Upper lobe of right lung (tissue), 1 donor: ENCODE data around the gene PANK3. TPM values are rescaled to one million over a fixed set of nuclear protein-coding genes. Genes with fewer than 3 reads are reported as not detected.

Source experiments
- ATAC-seq: fragments of 200-7000 bp; cut with Tn5 transposase; one replicate; pipeline ENCODE4 v1.9.1; 2020; ENCODE audit warnings: mild to moderate bottlenecking, moderate library complexity
- DNase-seq: peaks from one replicate; pipeline ENCODE4 v3.0.0-alpha.2; 2020
- H3K27ac ChIP-seq: fragments of 200-600 bp; one replicate; pipeline ENCODE4 v1.8.0; 2022
- H3K27me3 ChIP-seq: fragments of 200-600 bp; one replicate; pipeline ENCODE4 v1.8.0; 2022; ENCODE audit warnings: mild to moderate bottlenecking
- H3K36me3 ChIP-seq: fragments of 200-600 bp; one replicate; pipeline ENCODE4 v1.8.0; 2022
- H3K4me1 ChIP-seq: fragments of 200-600 bp; one replicate; pipeline ENCODE4 v1.8.0; 2022
- H3K4me3 ChIP-seq: fragments of 200-600 bp; one replicate; pipeline ENCODE4 v1.8.0; 2022; ENCODE audit warnings: mild to moderate bottlenecking
- H3K9me3 ChIP-seq: fragments of 200-600 bp; one replicate; pipeline ENCODE4 v1.8.0; 2022
- intact Hi-C: fragments of 100-400 bp; cut with DNase I; formaldehyde crosslinking; loops from one replicate; pipeline ENCODE4 v1.11.0; 2022
- total RNA-seq: library from RNA; stranded (reverse); fragmentation: NEBNext Ultra II Directional; extraction: Animal tissue kit (Norgen Biotek cat#: 25700); gene quantifications from one replicate; pipeline ENCODE4 v1.2.1, GENCODE V29; 2021
- TF ChIP-seq, protein P1 (sequence below): fragments of 200-600 bp; IDR thresholded peaks from one replicate; pipeline ENCODE4 v1.8.0; 2022; ENCODE audit warnings: antibody characterized with exemption
- donor health status: DM: no; HTN: yes; CAD: no; lungs with severe emphysema.

PANK3 gene
- total RNA-seq, 1 donor from 2014 or later = 64.3 TPM

DNA sequence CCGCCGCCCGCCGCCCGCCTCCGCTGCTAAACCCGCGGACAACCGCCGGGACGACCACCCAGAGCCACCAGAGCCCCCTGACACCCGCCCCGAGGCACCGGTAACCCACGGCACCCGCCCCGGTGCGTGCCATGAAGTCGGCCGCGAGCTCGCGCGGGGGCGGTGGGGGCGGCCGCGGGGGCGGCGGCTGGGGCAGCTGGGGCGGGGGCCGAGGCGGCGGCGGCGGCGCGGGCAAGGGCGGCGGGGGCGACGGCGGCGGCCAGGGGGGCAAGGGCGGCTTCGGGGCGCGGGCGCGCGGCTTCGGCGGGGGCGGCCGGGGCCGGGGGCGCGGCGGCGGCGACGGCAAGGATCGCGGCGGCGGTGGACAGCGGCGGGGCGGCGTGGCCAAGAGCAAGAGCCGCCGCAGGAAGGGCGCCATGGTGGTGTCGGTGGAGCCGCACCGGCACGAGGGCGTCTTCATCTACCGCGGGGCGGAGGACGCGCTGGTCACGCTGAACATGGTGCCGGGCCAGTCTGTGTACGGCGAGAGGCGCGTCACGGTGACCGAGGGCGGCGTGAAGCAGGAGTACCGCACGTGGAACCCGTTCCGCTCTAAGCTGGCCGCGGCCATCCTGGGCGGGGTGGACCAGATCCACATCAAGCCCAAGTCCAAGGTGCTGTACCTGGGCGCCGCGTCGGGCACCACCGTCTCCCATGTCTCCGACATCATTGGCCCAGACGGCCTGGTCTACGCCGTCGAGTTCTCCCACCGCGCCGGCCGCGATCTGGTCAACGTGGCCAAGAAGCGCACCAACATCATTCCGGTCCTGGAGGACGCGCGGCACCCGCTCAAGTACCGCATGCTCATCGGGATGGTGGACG, 49.6 kb downstream of the PANK3 start:
- ATAC-seq (no peak), DNase-seq (no peak)
- no peaks in the 10 kb centered on the region for H3K4me1 ChIP-seq
- no peaks in the 10 kb centered on the region for H3K36me3 ChIP-seq
- TF ChIP-seq, protein P1, sequence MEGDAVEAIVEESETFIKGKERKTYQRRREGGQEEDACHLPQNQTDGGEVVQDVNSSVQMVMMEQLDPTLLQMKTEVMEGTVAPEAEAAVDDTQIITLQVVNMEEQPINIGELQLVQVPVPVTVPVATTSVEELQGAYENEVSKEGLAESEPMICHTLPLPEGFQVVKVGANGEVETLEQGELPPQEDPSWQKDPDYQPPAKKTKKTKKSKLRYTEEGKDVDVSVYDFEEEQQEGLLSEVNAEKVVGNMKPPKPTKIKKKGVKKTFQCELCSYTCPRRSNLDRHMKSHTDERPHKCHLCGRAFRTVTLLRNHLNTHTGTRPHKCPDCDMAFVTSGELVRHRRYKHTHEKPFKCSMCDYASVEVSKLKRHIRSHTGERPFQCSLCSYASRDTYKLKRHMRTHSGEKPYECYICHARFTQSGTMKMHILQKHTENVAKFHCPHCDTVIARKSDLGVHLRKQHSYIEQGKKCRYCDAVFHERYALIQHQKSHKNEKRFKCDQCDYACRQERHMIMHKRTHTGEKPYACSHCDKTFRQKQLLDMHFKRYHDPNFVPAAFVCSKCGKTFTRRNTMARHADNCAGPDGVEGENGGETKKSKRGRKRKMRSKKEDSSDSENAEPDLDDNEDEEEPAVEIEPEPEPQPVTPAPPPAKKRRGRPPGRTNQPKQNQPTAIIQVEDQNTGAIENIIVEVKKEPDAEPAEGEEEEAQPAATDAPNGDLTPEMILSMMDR = no peak
- no peaks in the 10 kb centered on the region for H3K9me3 ChIP-seq
- H3K27ac ChIP-seq = no peak overlapping the region
- intact Hi-C loops = no loop called here
- H3K27me3 ChIP-seq = peaks cover 46% of the 10 kb centered on the region
- peak overlapping the region; percentile 22 for H3K4me3 ChIP-seq

DNA sequence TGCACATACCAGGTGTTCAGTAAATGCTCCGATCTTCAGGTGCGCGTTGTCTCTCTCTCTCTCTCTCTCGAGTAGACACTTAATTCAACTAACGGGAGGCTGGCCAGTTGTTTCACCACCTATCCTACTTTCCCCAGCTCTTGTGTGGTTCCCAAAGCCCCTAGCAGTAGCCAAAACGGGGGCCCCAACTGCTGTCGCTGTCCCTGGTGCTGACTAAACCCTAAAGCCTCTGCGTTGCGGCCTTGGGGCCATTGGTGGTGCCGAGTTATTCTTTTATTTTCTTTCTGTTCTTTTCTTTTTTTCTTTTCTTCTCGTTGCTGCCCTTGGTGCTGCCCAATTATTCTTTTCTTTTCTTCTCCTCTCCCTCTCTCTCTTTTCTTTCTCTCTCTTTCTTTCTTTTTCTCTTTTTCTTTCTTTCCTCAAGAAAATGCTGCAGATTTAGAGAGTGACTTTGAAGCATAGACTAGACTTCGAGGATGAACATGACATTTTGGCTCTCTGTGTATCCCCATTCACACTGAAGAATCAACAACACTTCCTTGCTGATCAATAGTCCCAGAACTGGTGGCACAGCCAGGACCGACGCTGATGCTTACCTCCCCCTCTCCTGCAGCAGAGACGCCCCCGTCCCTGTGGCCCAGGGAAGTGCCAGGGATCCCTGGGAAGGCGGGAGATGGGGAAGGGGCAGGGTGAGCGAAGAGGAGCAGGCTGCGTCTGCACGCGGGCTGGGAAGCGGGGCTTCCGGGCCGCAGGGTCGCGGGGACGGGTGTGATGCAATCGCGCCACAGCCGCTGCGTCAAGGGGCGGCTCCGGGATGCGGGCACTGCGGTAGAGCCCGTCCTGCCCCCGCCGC, 50.4 kb downstream of the PANK3 start, which contains the start of gene FBLL1:
Gene FBLL1 (plus strand): TSS at position 785 of the 853 bp plus-strand sequence. CDS start 200 bp downstream, outside the sequence.
- H3K27me3 ChIP-seq = peaks cover 46% of the 10 kb centered on the region
- peak; percentile 23 for ATAC-seq
- no peak for DNase-seq
- TF ChIP-seq, protein P1 = no peak
- H3K36me3 ChIP-seq = no peaks in the 10 kb centered on the region
- H3K27ac ChIP-seq = no peak within 1 kb of the TSS
- intact Hi-C loops = no loop called here
- no peaks in the 10 kb centered on the region for H3K4me1 ChIP-seq
- no peaks in the 10 kb centered on the region for H3K9me3 ChIP-seq
- H3K4me3 ChIP-seq = peak within 1 kb of the TSS; percentile 22

DNA sequence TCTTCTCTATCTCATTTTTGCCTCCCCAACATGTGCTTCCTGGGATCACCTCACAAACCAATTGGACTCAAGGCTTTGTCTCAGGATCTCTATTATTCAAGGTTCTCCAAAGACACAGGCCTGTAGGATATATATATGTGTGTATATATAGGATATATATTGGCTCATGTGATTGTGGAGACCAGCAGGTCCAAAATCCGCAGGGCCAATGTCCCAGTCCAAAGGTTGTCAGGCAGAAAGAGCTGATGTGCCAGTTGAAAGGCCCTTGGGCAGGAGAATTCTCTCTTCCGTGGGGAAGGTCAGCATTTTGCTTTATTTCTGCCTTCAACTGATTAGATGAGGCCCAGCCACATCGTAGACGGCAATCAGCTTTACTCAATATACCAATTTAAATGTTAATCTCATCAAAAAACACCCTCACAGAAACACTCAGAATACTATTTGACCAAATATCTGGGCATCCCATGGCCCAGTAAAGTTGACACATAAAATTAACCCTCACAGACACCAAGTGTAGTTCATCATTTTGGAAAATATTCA, 51.3 kb downstream of the PANK3 start:
- intact Hi-C loops = no loop called here
- no peak for DNase-seq
- Histone ChIP-seq H3K36me3 (no peaks in the 10 kb centered on the region), H3K27ac (no peak overlapping the region), H3K4me1 (no peaks in the 10 kb centered on the region), H3K9me3 (no peaks in the 10 kb centered on the region), H3K27me3 (peaks cover 41% of the 10 kb centered on the region), H3K4me3 (no peak overlapping the region)
- no peak for ATAC-seq
- TF ChIP-seq, protein P1 = no peak

DNA sequence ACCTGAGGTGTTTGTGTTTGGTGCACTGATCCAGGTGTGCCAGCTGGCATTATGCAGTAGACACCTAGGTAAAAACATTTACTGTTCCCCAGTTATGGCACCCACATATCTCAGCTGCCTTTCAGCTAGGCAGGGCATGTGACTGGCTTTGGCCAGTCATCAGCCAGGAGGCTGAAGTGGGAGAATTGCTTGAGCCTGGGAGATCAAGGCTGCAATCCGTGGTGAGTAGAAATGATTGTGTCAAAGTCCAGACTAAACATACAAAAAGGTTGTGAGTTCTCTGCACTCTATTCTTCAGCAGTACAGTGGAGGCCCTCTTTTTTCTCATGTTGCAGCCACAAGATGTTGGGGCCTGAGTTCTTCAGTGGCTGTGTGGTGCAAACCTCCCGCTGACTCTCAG, 53.3 kb downstream of the PANK3 start:
- no peak overlapping the region for H3K4me3 ChIP-seq
- no peaks in the 10 kb centered on the region for H3K4me1 ChIP-seq
- no peak for ATAC-seq
- no peaks in the 10 kb centered on the region for H3K36me3 ChIP-seq
- DNase-seq = no peak
- H3K9me3 ChIP-seq = no peaks in the 10 kb centered on the region
- TF ChIP-seq, protein P1 = no peak
- intact Hi-C loops = no loop called here
- no peak overlapping the region for H3K27ac ChIP-seq
- peaks cover 21% of the 10 kb centered on the region for H3K27me3 ChIP-seq

DNA sequence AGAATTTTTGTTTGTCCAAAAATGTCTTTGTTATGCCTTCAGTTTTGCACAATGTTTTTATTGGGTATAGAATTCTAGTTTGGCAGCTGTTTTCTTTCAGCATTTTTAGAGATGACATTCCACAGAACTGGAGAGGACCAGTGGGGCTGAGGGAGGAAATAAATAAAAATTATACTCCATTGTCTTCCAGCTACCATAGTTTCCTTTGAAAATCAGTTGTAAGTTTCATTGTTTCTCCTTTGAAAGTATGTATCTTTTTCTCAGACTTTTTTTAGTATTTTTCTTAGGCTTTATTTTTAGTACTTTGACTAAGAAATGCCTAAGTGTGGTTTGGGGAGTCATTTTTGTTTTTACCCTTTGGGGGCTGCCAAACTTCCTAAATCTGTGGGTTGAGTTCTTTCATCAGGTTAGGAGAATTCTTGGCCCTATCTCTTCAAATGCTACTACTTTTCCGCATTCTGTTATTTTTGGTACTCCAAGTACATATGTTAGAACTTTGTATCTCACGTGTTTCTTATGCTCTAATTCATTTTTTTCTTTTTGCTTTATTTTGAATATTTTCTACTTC, 65.2 kb downstream of the PANK3 start:
- Histone ChIP-seq H3K9me3 (peaks cover 8% of the 10 kb centered on the region), H3K4me1 (no peaks in the 10 kb centered on the region), H3K27me3 (no peaks in the 10 kb centered on the region), H3K27ac (no peak overlapping the region), H3K36me3 (peaks cover 97% of the 10 kb centered on the region), H3K4me3 (no peak overlapping the region)
- intact Hi-C loops = no loop called here
- TF ChIP-seq, protein P1 = no peak
- DNase-seq (no peak), ATAC-seq (no peak)
